ENCODE measurements around the gene LGR4.

Gene LGR4

DNA sequence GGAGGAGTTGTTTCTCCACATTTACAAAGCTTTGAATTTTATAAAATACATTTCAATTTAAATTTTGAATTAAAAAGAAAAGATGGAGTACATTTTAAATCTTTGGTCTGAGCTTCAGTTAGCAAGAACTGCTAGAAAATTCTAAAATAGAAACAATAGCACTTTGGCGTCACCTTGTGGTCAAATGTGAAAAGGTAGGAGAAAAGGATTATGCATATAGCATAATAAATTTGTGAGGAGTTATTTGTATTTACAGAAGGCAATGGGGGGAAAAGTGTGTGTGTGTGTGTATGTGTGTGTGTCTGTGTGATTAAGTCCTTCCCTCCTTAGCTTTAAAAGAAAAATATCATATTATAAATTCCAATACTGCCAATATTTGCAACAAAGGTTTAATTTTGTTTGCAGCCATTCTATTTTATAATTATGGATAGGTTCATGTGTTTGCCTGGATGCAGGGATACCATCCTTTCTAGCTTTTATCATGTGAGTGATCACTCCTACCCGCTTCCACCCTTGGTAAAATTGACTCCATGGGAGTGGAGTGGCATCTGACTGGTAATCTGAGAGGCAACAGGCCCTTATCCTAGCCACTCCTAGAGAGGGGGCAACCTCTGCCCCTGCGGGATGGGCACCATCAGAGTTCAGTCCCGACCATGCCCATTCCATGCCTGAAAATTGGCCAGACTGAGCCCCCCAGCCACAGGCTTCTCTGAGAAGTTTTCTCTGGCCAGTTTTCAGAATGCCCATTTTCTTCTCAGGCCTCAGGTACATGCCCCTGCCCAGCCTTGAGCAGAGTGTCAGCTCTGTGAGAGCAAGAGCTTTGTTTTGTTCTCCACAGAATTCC is 13.6 kb upstream of the LGR4 start:
- DNase-seq: peak; percentile 78

DNA sequence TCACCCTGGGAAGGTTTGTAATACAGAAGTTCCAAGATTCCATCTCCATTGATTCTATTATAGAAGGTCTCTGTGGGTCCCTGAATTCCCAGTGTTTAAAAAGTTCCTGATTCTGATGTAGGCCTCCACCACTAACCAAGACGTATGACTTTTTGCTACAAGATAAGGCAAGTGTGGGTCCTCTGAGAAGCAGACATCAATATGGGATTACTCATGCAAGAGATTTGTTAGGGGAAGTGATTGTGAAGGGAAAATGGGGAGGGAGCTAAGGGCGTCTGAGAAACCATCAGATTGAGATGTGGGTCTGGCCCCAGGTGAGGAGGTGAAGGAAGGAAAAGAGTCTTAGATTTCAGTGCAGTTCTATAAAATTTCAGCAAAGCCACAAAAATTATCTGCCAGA is 10.2 kb upstream of the LGR4 start:
- DNase-seq: no peak

DNA sequence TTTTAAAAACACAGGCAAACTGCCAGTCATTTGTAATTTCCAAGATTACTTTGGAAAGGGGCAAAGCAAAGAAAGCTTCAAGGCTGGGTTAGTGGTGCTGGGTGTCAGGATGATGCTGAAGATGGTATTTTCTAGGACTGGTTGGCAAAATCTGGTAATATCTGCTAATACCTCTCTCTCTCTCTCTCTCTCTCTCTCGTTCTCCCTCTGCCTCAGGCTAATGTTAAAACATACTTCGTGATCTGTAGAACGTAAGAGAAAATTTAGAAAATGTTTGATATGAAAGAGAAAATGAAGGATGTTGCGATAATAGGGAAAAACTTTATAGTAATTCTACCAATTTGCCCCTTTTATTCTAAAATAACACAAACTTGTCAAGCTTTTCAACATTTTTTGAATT is 9.4 kb upstream of the LGR4 start:
- DNase-seq: no peak

- DNase-seq: no peak
These were observed 5.2 kb upstream of the LGR4 start for GRCh38 chr11:27477831-27478230.

DNA sequence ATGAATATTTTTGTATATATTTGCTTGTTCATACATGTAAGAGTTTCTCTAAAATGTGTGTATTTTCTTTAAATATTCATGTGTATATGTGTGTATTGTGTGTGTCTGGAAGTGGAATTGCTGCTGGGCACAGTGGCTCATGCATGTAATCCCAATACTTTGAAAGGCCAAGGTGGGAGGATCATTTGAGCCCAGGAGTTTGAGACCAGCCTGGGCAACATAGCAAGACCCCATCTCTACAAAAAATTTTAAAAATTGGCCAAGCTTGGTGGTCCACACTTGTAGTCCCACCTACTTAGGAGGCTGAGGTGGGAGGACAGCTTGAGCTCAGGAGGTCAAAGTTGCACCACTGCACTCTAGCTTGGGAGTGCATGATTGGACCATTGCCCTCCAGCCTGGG is 4.7 kb upstream of the LGR4 start:
- DNase-seq: no peak

DNA sequence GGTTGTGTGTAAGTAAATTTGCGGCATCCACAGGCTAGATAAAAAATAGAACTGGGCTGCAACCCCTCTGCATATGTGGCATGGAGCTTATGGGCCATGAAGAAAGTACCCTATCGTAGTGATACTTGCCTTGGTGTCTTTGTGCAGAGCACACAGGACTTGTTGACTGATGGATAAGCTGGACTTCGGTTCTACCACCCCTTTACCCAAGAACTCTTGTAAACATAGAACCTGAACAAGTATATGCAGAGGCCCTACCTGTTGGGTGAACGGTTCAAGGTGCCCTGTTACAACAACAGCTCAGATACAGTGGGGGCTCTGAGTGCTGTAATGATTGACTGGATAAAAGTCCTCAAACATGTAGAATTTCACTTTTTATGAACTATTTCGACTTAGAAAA is 3.0 kb upstream of the LGR4 start:
- DNase-seq: no peak

GRCh38 chr11:27473017-27473406 is 422 bp upstream of the LGR4 start:
- no peak for DNase-seq

DNA sequence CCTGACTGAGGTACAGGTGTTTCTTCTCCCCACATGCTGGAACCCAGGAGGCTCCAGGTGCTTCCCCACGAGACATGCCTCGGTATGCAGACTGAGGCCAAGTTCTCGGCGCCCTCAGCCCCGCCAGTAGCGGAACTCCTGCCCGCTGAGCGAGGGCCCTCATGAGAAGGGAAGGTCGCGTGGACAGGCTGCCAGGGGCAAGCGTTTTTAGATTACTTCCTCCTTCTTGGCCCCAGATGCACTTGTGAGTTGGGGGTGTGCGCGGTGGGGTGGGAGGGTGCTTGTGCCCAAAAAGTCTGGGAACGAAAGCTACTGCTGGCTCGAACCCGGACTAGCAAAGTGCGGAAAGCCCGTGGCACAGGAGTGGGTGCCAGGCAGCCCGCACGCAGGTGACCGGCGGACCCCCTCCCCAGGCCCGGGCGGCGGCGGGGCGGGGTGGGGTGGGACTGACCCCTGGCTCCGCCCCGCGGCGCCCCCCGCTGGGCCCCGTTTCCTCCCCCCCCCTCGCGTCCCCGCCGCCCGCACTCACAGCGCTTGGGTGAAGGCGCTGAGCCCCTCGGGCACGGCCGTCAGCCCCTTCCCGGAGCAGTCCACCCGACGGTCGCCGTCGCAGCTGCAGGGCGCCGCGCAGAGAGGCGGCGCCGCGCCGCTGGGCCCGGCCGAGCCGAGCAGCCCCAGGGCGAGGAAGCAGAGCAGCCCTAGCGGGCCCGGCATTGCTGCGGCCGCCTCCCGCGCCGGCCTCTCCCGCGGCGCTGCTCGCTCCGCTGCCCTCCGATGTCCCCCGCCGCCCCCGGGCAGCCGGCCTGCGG is 797 bp downstream of the LGR4 start:
- no peak for DNase-seq

- peak; percentile 42 for DNase-seq
These were observed 1.6 kb downstream of the LGR4 start for GRCh38 chr11:27470826-27471588.

GRCh38 chr11:27470166-27470565 is 2.4 kb downstream of the LGR4 start:
- DNase-seq: no peak

DNA sequence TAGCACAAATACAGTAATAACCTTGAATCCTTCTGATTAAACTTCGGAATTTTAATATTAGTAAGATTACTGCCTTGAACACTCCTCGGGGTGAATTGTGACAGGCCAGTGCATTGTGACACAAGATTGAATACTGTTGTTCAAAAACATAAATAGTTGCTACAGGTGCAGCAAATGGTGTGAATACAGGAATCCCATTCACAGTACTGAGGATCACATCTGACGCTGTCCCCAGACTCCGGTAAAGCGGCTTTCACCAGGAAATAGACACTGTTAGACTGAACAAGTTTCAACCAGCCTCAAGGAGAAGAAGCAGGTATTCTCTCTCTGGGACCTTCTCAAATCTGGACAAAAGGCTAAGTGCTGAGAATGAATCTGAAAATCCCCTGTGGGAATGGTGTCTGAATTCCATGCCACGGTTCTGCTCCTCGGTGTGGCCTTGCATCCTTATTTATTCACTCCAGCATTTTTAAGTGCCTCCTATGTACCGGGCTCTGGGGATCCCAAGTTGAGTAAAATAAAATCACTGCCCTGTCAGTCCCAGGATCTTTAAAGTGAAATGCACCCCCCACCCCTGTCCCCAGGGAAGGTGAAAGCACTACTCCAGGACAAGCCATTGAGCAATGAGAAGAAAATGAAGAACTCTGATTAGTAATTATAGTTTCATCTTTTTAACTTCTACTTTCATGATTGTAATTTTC is 3.4 kb downstream of the LGR4 start:
- no peak for DNase-seq

DNA sequence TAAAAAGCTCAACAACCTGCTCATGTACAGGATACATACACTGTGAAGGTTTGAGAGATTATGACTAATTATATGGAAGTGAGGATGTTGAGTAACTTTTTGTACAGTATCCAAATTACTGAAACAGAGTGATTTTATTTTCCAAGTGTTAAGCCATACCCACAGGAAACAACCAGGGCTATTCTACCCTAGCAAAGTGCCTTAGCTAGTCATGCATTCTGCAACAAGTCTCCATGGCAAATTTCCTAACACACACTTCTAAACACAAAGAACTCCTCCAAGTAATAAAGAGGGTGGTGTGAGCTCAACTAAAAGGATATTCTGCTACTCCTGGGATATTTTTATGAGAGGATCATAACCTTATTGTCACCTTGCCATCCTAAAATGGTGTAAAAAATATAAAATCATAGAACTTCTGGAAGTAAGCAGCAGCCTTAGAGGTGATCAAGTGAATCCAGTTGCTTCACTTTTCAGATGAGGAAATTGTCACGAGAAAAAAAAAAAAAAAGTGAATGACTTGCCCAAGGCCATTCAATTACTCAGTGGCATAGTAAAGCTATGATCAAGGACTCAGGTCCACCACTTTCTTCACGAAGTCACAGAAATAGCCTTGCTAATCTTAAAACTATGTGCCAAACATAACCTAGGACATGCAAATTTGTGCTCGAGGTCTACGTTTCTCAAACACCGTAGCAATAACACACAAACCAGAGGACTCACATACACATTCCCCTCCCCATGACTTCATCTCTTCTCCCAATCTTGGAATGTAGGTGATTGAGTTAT is 4.2 kb downstream of the LGR4 start:
- no peak for DNase-seq

DNA sequence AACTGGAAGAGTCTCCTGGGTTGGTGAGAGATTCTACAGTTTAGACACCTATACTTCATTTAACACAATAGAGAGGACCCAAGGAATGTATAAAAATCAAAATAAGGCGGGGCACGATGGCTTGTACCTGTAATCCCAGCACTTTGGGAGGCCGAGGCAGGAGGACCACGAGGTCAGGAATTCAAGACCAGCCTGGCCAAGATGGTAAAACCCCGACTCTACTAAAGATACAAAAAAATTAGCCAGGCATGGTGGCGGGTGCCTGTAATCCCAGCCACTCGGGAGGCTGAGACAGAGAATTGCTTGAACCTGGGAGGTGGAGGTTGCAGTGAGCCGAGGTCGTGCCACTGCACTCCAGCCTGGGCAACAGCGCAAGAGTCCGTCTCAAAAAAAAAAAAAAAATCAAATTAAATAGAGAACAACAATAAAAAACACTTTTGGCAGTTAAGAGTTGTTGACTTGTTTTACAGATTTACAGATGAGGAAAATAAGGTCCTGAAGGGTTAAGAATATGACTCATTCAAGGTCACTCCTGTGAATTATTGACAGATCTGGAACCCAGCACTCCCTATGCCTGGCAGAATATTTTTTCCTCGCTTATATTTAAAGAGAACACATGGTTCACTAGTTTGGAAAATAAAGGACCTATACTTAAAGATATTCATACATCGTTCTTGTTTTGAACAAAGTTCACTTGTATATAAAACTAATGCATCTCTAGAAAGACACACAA is 5.2 kb downstream of the LGR4 start:
- no peak for DNase-seq

DNA sequence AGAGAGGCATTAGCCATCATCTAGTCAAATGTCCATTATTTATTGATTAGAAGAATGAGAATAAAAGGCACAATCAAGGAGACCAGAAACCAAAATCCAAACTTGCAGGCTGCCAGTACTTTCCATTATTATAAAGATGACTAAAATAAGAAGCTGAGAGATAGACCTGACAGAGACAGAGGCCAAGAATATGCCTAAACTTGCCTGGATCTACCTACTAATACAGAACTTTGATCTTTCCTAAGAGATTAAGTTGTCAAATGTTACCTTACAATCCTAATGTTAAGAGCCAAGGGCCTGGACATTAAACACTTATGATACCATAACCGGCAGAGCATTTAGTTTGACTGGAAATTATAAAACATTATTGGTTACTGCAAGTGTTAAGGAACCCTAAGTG is 6.2 kb downstream of the LGR4 start:
- DNase-seq: no peak

- no peak for DNase-seq
These were observed 7.0 kb downstream of the LGR4 start for GRCh38 chr11:27465629-27466028.

DNA sequence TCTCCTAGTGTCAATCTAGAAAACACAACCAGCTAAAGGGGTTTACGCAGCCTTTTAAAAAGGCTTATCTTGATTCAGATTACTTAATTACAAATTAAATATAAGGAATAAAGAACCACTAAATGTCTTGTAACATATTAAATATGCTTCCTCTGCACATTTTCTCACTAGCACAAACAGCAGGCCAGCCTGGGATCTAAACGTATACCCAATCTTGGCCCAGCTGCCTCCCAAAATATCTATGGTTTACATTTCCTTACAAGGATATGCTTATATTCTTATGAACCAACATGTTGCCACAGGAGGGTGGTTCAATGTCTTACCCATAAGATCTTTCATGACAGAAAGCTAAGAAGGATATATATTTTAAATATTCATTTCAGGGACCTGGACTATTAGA is 7.7 kb downstream of the LGR4 start:
- no peak for DNase-seq

- no peak for DNase-seq
These were observed 8.3 kb downstream of the LGR4 start for GRCh38 chr11:27464289-27464696.

- no peak for DNase-seq
These were observed 10.0 kb downstream of the LGR4 start for GRCh38 chr11:27462543-27462942.

- DNase-seq: no peak
These were observed 12.2 kb downstream of the LGR4 start for GRCh38 chr11:27460158-27460978.

DNA sequence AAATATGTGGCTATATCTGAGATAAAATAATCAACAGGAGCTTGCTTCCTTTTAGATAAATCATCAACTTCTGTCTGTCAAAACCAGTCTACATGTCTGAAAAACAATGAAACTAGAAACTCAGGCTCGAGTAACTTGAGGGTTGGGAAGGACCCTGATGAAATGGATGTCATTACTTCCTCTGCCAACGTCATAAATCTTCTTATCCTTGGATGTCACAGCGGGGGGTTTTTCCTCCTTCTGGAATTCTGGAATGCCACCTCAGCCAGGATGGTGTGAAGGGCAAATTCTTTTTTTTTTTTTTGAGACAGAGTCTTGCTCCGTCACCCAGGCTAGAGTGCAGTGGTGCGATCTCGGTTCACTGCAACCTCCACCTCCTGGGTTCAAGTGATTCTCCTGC is 13.4 kb downstream of the LGR4 start:
- no peak for DNase-seq
